ENCODE measurements around the gene SHCBP1L.

DNA sequence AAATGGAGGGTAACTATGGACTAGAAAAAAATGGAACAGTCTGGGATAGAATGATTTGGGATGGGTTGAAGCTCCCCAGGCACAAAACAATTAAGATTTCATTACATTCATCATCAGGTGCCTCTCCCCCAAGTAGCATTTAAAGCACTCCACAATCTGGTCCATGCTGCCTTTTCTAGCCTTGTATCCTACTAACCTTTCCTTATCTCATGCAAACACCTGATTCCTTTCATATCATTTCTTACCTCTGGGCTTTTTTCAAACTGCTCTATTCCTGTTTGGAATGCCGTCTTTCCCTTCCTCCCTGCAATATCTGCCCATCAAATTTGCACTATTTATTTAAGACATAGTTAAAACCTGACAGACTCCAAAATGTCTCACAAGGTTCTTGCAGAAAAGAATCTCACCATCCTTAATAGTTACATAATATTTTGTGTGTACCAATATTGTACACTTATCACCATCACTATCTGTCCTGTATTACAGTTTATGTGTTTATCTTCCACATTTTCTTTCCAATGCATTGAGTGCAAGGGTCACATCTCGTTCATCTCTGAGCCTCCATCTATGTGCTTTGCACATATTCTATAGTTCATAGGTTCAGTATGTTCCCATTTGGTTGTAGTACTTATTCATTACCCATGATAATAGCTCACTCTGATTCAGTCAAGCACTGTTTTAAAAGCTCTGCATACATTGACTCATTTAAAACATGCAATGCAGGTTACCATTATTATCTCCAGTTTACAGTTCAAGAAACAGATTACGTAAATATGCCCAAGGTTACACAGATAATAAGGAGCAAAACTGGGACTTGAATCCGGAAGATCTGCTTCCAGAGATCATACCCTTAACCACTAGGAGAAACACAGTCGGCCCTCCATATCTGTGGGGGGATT, 16.1 kb upstream of the SHCBP1L start:
- TF ChIP-seq, protein P1, sequence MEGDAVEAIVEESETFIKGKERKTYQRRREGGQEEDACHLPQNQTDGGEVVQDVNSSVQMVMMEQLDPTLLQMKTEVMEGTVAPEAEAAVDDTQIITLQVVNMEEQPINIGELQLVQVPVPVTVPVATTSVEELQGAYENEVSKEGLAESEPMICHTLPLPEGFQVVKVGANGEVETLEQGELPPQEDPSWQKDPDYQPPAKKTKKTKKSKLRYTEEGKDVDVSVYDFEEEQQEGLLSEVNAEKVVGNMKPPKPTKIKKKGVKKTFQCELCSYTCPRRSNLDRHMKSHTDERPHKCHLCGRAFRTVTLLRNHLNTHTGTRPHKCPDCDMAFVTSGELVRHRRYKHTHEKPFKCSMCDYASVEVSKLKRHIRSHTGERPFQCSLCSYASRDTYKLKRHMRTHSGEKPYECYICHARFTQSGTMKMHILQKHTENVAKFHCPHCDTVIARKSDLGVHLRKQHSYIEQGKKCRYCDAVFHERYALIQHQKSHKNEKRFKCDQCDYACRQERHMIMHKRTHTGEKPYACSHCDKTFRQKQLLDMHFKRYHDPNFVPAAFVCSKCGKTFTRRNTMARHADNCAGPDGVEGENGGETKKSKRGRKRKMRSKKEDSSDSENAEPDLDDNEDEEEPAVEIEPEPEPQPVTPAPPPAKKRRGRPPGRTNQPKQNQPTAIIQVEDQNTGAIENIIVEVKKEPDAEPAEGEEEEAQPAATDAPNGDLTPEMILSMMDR (conservative IDR thresholded peaks at IDR 0.05; ENCODE audit: low read length): no peak
- no peak for TF ChIP-seq EZH2phosphoT487 (IDR thresholded peaks at IDR 0.05; ENCODE audit: borderline replicate concordance, low read depth, low read length)
